Measurements from ENCODE around the gene DBF4B.

The DBF4B gene

DNA sequence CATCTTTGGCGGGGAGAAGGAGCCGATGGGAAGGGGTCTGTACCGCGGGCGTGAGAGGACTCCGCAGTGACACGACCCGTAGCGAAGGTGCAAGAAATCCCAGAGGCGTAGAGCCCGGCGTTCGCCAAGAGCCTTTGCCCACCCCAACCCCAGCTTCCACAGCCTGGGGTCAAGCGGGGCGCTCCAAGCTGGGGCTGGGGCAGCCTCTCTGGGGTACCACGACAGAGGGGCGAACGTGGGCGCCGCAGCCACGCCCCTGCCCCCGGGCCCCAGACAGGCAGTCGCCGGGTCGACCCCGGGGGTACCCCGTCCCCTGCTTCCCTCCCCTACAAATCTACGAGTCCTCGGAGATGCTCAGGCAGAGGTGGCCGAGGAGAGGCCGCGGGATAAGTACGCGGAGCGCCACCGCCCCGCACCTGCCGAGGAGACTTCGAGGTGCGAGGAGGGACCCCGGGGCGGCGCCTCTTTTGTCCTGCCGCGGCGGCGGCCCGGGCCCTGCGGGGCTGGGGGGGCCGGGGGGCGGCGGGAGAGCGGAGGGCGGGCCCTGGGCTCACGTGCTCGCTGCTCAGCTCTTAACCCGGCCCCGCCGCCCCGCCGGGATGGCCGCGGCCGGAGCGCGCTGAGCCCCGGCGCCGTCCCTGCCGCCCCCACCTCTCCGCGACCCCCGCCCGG is 50.1 kb downstream of the DBF4B start, which contains the start of gene ADAM11:
TSS of gene ADAM11 (plus strand) at position 575 of the 672 bp plus-strand sequence. CDS start 212 bp downstream, outside the sequence.
- H3K27ac ChIP-seq (ENCODE audit: poor library complexity, severe bottlenecking): no peak within 1 kb of the TSS
- peak; percentile 62 for DNase-seq (ENCODE audit: low spot score)

GRCh38 chr17:44759086-44759915 is 50.8 kb downstream of the DBF4B start:
- Histone ChIP-seq H3K4me1 (ENCODE audit: insufficient read depth, poor library complexity, severe bottlenecking) (no peaks in the 10 kb centered on the region), H3K27me3 (ENCODE audit: insufficient read depth, poor library complexity, severe bottlenecking) (peaks cover 26% of the 10 kb centered on the region), H3K36me3 (ENCODE audit: low read depth) (no peaks in the 10 kb centered on the region), H3K4me3 (ENCODE audit: severe bottlenecking) (peak overlapping the region; percentile 24), H3K27ac (ENCODE audit: poor library complexity, severe bottlenecking) (no peak overlapping the region), H3K9me3 (ENCODE audit: severe bottlenecking) (no peaks in the 10 kb centered on the region)
- ATAC-seq (ENCODE audit: low read depth): peak; percentile 22; the same call in 1 of the 3 replicates
- TF ChIP-seq, protein P1, sequence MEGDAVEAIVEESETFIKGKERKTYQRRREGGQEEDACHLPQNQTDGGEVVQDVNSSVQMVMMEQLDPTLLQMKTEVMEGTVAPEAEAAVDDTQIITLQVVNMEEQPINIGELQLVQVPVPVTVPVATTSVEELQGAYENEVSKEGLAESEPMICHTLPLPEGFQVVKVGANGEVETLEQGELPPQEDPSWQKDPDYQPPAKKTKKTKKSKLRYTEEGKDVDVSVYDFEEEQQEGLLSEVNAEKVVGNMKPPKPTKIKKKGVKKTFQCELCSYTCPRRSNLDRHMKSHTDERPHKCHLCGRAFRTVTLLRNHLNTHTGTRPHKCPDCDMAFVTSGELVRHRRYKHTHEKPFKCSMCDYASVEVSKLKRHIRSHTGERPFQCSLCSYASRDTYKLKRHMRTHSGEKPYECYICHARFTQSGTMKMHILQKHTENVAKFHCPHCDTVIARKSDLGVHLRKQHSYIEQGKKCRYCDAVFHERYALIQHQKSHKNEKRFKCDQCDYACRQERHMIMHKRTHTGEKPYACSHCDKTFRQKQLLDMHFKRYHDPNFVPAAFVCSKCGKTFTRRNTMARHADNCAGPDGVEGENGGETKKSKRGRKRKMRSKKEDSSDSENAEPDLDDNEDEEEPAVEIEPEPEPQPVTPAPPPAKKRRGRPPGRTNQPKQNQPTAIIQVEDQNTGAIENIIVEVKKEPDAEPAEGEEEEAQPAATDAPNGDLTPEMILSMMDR (IDR thresholded peaks at IDR 0.05; ENCODE audit: poor library complexity, severe bottlenecking): no peak
- DNase-seq (ENCODE audit: low spot score): peak; percentile 61

More for the DNA sequence above, 50.1 kb downstream of the DBF4B start, which contains the start of gene ADAM11:
- Histone ChIP-seq H3K9me3 (ENCODE audit: severe bottlenecking) (no peaks in the 10 kb centered on the region), H3K4me3 (ENCODE audit: severe bottlenecking) (peak within 1 kb of the TSS; percentile 24), H3K27me3 (ENCODE audit: insufficient read depth, poor library complexity, severe bottlenecking) (peaks cover 26% of the 10 kb centered on the region), H3K36me3 (ENCODE audit: low read depth) (no peaks in the 10 kb centered on the region), H3K4me1 (ENCODE audit: insufficient read depth, poor library complexity, severe bottlenecking) (no peaks in the 10 kb centered on the region)
- TF ChIP-seq, protein P1 (IDR thresholded peaks at IDR 0.05; ENCODE audit: poor library complexity, severe bottlenecking): no peak
- ATAC-seq (ENCODE audit: low read depth): peak; percentile 20; the same call in 2 of the 3 replicates

DNA sequence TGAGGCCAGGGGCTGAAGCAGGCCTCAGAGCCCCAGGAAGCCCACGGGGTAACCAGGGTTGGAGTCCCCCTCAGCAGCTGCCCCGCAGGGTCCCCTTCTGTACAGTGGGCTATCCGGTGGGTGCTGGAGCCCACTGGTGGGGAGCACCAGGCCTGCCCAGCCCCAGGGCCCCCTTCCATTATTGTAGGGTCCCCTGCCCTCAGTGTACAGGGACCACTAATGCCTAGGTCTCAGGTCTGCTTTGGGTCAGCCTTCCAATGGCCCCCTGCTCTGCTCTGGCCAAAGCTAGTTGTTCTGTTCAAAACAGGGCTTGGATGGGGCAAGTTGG is 51.4 kb downstream of the DBF4B start:
- peaks cover 26% of the 10 kb centered on the region for H3K27me3 ChIP-seq (ENCODE audit: insufficient read depth, poor library complexity, severe bottlenecking)
- no peaks in the 10 kb centered on the region for H3K36me3 ChIP-seq (ENCODE audit: low read depth)
- H3K9me3 ChIP-seq (ENCODE audit: severe bottlenecking): no peaks in the 10 kb centered on the region
- no peak overlapping the region for H3K4me3 ChIP-seq (ENCODE audit: severe bottlenecking)
- TF ChIP-seq, protein P1 (IDR thresholded peaks at IDR 0.05; ENCODE audit: poor library complexity, severe bottlenecking): no peak
- no peaks in the 10 kb centered on the region for H3K4me1 ChIP-seq (ENCODE audit: insufficient read depth, poor library complexity, severe bottlenecking)
- H3K27ac ChIP-seq (ENCODE audit: poor library complexity, severe bottlenecking): no peak overlapping the region
- no peak for ATAC-seq (ENCODE audit: low read depth)
- DNase-seq (ENCODE audit: low spot score): no peak

GRCh38 chr17:44760474-44761308 is 52.2 kb downstream of the DBF4B start:
- H3K27me3 ChIP-seq (ENCODE audit: insufficient read depth, poor library complexity, severe bottlenecking): peaks cover 26% of the 10 kb centered on the region
- H3K4me1 ChIP-seq (ENCODE audit: insufficient read depth, poor library complexity, severe bottlenecking): no peaks in the 10 kb centered on the region
- ATAC-seq (ENCODE audit: low read depth) (no peak), DNase-seq (ENCODE audit: low spot score) (no peak)
- no peak overlapping the region for H3K27ac ChIP-seq (ENCODE audit: poor library complexity, severe bottlenecking)
- no peaks in the 10 kb centered on the region for H3K9me3 ChIP-seq (ENCODE audit: severe bottlenecking)
- H3K36me3 ChIP-seq (ENCODE audit: low read depth): no peaks in the 10 kb centered on the region
- H3K4me3 ChIP-seq (ENCODE audit: severe bottlenecking): no peak overlapping the region
- TF ChIP-seq, protein P1 (IDR thresholded peaks at IDR 0.05; ENCODE audit: poor library complexity, severe bottlenecking): no peak
